ENCODE results near the gene GTSE1. TPM values are rescaled to one million over a fixed set of nuclear protein-coding genes. Genes with fewer than 3 reads are reported as not detected.

Gene GTSE1
- total and polyA plus RNA-seq, 2 of the 13 experiments (the other 11 are each of a cell fraction or from before 2014, with no cell fraction given): 10.7 to 13.5 TPM

DNA sequence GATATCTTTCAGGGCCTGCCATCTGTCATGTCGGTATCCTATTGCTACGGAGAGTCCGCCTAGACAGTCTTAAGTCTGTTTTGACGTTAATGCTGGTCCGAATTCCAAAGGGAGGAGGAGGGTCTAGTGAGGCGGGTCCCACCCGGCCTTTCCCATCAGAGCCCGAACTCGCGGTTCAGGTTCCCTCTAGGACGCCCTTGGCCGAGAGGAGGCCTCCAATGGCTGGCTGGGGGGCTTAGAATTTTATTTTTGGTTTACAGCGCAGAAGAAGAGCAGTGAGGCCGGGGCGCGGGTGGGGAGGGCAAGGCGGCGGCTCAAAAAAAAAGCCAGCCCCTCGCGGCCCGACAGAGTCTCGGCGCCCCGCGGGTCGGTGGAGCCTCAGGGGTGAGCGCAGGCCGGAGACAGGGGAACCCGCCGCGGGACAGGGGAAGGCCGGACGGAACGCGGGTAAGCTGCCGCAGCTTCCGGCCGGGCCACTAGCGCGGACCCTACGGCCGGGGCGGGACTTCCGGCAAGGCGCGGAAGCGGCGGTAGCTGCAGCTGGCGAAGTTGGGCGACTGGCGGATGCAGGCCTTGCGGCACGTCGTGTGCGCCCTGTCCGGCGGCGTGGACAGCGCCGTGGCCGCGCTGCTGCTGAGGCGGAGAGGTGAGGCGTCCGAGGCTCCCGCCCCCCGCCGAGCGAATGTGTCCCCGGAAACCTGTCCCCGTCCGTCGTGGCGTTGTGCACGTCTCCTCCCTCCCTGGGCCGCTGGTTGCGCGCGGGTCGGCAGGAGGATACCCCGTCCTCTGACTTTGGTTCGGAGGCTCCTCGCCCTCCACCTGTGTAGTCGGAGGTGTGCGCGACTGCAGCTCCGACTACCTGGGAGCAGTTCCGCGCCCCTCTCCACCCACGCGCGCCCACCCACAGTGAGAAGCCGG lies 38.8 kb downstream of the GTSE1 start, which contains the start of gene TRMU (continued):
- TF ChIP-seq, protein P1, sequence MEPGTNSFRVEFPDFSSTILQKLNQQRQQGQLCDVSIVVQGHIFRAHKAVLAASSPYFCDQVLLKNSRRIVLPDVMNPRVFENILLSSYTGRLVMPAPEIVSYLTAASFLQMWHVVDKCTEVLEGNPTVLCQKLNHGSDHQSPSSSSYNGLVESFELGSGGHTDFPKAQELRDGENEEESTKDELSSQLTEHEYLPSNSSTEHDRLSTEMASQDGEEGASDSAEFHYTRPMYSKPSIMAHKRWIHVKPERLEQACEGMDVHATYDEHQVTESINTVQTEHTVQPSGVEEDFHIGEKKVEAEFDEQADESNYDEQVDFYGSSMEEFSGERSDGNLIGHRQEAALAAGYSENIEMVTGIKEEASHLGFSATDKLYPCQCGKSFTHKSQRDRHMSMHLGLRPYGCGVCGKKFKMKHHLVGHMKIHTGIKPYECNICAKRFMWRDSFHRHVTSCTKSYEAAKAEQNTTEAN (CRISPR knock-in tag; conservative IDR thresholded peaks at IDR 0.05): peak; percentile 73
- TF ChIP-seq ZNF605 (CRISPR knock-in tag; IDR thresholded peaks at IDR 0.05) (no peak; the same call in 1 of the 2 replicates), ZNF432 (CRISPR knock-in tag; IDR thresholded peaks at IDR 0.05; ENCODE audit: borderline replicate concordance) (no peak; the same call in 1 of the 2 replicates), KLF6 (CRISPR knock-in tag; IDR thresholded peaks at IDR 0.05) (no peak; the same call in 1 of the 2 replicates), TOE1 (CRISPR knock-in tag; IDR thresholded peaks at IDR 0.05) (peak; percentile 64; the same call in 1 of the 2 replicates), RNF2 (conservative IDR thresholded peaks at IDR 0.05; ENCODE audit: low read depth) (0 out of 2 replicates have a peak, but pooled peaks have one; percentile 32), FOXO1 (CRISPR knock-in tag; IDR thresholded peaks at IDR 0.05) (peak; percentile 75), ZNF367 (CRISPR knock-in tag; IDR thresholded peaks at IDR 0.05; ENCODE audit: borderline replicate concordance) (0 out of 2 replicates have a peak, but pooled peaks have one; percentile 64), ZNF563 (CRISPR knock-in tag; IDR thresholded peaks at IDR 0.05) (peak; percentile 93), STAG1 (CRISPR knock-in tag; IDR thresholded peaks at IDR 0.05) (0 out of 2 replicates have a peak, but pooled peaks have one; percentile 30), XRCC5 (optimal IDR thresholded peaks at IDR 0.05; ENCODE audit: low read length) (peak; percentile 96), NONO (IDR thresholded peaks at IDR 0.05) (no peak), NONO (CRISPR knock-in tag; conservative IDR thresholded peaks at IDR 0.05) (peak; percentile 91)
- TF ChIP-seq, protein P2, sequence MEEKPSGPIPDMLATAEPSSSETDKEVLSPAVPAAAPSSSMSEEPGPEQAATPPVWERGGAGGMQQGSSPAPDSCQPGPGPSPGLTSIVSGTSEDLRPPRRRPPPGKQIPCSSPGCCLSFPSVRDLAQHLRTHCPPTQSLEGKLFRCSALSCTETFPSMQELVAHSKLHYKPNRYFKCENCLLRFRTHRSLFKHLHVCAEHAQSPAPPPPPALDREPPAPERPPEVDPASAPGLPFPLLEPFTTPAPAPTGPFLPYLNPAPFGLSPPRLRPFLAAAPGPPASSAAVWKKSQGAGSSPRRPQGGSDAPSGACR (CRISPR knock-in tag; IDR thresholded peaks at IDR 0.05): no peak
- TF ChIP-seq, protein P3, sequence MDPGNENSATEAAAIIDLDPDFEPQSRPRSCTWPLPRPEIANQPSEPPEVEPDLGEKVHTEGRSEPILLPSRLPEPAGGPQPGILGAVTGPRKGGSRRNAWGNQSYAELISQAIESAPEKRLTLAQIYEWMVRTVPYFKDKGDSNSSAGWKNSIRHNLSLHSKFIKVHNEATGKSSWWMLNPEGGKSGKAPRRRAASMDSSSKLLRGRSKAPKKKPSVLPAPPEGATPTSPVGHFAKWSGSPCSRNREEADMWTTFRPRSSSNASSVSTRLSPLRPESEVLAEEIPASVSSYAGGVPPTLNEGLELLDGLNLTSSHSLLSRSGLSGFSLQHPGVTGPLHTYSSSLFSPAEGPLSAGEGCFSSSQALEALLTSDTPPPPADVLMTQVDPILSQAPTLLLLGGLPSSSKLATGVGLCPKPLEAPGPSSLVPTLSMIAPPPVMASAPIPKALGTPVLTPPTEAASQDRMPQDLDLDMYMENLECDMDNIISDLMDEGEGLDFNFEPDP (CRISPR knock-in tag; conservative IDR thresholded peaks at IDR 0.05): no peak
- TF ChIP-seq, protein P4, sequence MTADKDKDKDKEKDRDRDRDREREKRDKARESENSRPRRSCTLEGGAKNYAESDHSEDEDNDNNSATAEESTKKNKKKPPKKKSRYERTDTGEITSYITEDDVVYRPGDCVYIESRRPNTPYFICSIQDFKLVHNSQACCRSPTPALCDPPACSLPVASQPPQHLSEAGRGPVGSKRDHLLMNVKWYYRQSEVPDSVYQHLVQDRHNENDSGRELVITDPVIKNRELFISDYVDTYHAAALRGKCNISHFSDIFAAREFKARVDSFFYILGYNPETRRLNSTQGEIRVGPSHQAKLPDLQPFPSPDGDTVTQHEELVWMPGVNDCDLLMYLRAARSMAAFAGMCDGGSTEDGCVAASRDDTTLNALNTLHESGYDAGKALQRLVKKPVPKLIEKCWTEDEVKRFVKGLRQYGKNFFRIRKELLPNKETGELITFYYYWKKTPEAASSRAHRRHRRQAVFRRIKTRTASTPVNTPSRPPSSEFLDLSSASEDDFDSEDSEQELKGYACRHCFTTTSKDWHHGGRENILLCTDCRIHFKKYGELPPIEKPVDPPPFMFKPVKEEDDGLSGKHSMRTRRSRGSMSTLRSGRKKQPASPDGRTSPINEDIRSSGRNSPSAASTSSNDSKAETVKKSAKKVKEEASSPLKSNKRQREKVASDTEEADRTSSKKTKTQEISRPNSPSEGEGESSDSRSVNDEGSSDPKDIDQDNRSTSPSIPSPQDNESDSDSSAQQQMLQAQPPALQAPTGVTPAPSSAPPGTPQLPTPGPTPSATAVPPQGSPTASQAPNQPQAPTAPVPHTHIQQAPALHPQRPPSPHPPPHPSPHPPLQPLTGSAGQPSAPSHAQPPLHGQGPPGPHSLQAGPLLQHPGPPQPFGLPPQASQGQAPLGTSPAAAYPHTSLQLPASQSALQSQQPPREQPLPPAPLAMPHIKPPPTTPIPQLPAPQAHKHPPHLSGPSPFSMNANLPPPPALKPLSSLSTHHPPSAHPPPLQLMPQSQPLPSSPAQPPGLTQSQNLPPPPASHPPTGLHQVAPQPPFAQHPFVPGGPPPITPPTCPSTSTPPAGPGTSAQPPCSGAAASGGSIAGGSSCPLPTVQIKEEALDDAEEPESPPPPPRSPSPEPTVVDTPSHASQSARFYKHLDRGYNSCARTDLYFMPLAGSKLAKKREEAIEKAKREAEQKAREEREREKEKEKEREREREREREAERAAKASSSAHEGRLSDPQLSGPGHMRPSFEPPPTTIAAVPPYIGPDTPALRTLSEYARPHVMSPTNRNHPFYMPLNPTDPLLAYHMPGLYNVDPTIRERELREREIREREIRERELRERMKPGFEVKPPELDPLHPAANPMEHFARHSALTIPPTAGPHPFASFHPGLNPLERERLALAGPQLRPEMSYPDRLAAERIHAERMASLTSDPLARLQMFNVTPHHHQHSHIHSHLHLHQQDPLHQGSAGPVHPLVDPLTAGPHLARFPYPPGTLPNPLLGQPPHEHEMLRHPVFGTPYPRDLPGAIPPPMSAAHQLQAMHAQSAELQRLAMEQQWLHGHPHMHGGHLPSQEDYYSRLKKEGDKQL (CRISPR knock-in tag; IDR thresholded peaks at IDR 0.05; ENCODE audit: low read depth): 0 out of 2 replicates have a peak, but pooled peaks have one; percentile 49
- TF ChIP-seq, protein P5, sequence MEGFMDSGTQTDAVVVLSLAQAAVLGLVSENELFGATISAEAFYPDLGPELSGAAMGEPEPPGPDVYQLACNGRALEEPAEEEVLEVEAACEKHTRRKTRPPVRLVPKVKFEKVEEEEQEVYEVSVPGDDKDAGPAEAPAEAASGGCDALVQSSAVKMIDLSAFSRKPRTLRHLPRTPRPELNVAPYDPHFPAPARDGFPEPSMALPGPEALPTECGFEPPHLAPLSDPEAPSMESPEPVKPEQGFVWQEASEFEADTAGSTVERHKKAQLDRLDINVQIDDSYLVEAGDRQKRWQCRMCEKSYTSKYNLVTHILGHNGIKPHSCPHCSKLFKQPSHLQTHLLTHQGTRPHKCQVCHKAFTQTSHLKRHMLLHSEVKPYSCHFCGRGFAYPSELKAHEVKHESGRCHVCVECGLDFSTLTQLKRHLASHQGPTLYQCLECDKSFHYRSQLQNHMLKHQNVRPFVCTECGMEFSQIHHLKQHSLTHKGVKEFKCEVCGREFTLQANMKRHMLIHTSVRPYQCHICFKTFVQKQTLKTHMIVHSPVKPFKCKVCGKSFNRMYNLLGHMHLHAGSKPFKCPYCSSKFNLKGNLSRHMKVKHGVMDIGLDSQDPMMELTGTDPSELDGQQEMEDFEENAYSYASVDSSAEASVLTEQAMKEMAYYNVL (CRISPR knock-in tag; IDR thresholded peaks at IDR 0.05; ENCODE audit: borderline replicate concordance): peak; percentile 45; the same call in 1 of the 2 replicates

Measured in HepG2 (cell line).